ENCODE measurements around the gene METAP2. TPM values are rescaled to one million over a fixed set of nuclear protein-coding genes. Genes with fewer than 3 reads are reported as not detected.
"Not testable (repeated sequence)": the region's sequence is repeated elsewhere in the genome, so short reads cannot be mapped to it uniquely, and the experiment has no call there.

The METAP2 gene
- total RNA-seq, 1 experiment from 2014 or later = 112 TPM

- Mint-ChIP-seq H3K4me1 (peaks cover 13% of the 10 kb centered on the region), H3K27ac (no peak overlapping the region), H3K9me3 (peaks cover 4% of the 10 kb centered on the region), H3K4me3 (no peak overlapping the region), H3K36me3 (no peaks in the 10 kb centered on the region), H3K27me3 (ENCODE audit: low read depth) (peaks cover 4% of the 10 kb centered on the region; the same call in 1 of the 2 replicates)
- DNase-seq (ENCODE audit: low spot score) = no peak
- CTCF ChIA-PET = no interaction called here
- POLR2A ChIA-PET = no interaction called here
- ATAC-seq = no peak
- TF ChIP-seq NR2C2 (CRISPR knock-in tag; IDR thresholded peaks at IDR 0.05) = no peak
- no peak for TF ChIP-seq ETV6 (CRISPR knock-in tag; IDR thresholded peaks at IDR 0.05)
- no peak for TF ChIP-seq FOXJ3 (CRISPR knock-in tag; IDR thresholded peaks at IDR 0.05; ENCODE audit: borderline replicate concordance)
- no peak for TF ChIP-seq SOX15 (CRISPR knock-in tag; IDR thresholded peaks at IDR 0.05)
- TF ChIP-seq MXD4 (CRISPR knock-in tag; IDR thresholded peaks at IDR 0.05; ENCODE audit: borderline replicate concordance) = no peak
- TF ChIP-seq, protein P1, sequence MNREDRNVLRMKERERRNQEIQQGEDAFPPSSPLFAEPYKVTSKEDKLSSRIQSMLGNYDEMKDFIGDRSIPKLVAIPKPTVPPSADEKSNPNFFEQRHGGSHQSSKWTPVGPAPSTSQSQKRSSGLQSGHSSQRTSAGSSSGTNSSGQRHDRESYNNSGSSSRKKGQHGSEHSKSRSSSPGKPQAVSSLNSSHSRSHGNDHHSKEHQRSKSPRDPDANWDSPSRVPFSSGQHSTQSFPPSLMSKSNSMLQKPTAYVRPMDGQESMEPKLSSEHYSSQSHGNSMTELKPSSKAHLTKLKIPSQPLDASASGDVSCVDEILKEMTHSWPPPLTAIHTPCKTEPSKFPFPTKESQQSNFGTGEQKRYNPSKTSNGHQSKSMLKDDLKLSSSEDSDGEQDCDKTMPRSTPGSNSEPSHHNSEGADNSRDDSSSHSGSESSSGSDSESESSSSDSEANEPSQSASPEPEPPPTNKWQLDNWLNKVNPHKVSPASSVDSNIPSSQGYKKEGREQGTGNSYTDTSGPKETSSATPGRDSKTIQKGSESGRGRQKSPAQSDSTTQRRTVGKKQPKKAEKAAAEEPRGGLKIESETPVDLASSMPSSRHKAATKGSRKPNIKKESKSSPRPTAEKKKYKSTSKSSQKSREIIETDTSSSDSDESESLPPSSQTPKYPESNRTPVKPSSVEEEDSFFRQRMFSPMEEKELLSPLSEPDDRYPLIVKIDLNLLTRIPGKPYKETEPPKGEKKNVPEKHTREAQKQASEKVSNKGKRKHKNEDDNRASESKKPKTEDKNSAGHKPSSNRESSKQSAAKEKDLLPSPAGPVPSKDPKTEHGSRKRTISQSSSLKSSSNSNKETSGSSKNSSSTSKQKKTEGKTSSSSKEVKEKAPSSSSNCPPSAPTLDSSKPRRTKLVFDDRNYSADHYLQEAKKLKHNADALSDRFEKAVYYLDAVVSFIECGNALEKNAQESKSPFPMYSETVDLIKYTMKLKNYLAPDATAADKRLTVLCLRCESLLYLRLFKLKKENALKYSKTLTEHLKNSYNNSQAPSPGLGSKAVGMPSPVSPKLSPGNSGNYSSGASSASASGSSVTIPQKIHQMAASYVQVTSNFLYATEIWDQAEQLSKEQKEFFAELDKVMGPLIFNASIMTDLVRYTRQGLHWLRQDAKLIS (CRISPR knock-in tag; IDR thresholded peaks at IDR 0.05; ENCODE audit: borderline replicate concordance) = no peak
- TF ChIP-seq NFYB (CRISPR knock-in tag; conservative IDR thresholded peaks at IDR 0.05; ENCODE audit: low read depth) = no peak
Measured at GRCh38 chr12:95440401-95440800, 33.6 kb upstream of the METAP2 start.

- DNase-seq (ENCODE audit: low spot score) = no peak
- Mint-ChIP-seq H3K27ac (no peak overlapping the region), H3K4me1 (peaks cover 24% of the 10 kb centered on the region), H3K36me3 (no peaks in the 10 kb centered on the region), H3K27me3 (ENCODE audit: low read depth) (peaks cover 13% of the 10 kb centered on the region), H3K9me3 (peaks cover 9% of the 10 kb centered on the region), H3K4me3 (no peak overlapping the region)
- ChIA-PET POLR2A (interaction anchor here (1.4 kb wide), 1 partner anchor 30 kb away, joined by 3 read pairs; no protein-coding TSS in a partner anchor), CTCF (interaction anchor here (0.9 kb wide), 1 partner anchor 58 kb away, joined by 3 read pairs; no protein-coding TSS in a partner anchor)
- ATAC-seq = peak; percentile 28
- TF ChIP-seq ETV6 (CRISPR knock-in tag; IDR thresholded peaks at IDR 0.05) = no peak
- TF ChIP-seq CREB1 (CRISPR knock-in tag; IDR thresholded peaks at IDR 0.05) = no peak
- no peak for TF ChIP-seq NFATC4 (CRISPR knock-in tag; IDR thresholded peaks at IDR 0.05)
- TF ChIP-seq, protein P2, sequence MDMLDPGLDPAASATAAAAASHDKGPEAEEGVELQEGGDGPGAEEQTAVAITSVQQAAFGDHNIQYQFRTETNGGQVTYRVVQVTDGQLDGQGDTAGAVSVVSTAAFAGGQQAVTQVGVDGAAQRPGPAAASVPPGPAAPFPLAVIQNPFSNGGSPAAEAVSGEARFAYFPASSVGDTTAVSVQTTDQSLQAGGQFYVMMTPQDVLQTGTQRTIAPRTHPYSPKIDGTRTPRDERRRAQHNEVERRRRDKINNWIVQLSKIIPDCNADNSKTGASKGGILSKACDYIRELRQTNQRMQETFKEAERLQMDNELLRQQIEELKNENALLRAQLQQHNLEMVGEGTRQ (CRISPR knock-in tag; IDR thresholded peaks at IDR 0.05) = no peak
- no peak for TF ChIP-seq PRRX2 (CRISPR knock-in tag; IDR thresholded peaks at IDR 0.05)
- TF ChIP-seq OVOL2 (CRISPR knock-in tag; IDR thresholded peaks at IDR 0.05; ENCODE audit: borderline replicate concordance) = no peak
- no peak for TF ChIP-seq SOX15 (CRISPR knock-in tag; IDR thresholded peaks at IDR 0.05)
- TF ChIP-seq, protein P3, sequence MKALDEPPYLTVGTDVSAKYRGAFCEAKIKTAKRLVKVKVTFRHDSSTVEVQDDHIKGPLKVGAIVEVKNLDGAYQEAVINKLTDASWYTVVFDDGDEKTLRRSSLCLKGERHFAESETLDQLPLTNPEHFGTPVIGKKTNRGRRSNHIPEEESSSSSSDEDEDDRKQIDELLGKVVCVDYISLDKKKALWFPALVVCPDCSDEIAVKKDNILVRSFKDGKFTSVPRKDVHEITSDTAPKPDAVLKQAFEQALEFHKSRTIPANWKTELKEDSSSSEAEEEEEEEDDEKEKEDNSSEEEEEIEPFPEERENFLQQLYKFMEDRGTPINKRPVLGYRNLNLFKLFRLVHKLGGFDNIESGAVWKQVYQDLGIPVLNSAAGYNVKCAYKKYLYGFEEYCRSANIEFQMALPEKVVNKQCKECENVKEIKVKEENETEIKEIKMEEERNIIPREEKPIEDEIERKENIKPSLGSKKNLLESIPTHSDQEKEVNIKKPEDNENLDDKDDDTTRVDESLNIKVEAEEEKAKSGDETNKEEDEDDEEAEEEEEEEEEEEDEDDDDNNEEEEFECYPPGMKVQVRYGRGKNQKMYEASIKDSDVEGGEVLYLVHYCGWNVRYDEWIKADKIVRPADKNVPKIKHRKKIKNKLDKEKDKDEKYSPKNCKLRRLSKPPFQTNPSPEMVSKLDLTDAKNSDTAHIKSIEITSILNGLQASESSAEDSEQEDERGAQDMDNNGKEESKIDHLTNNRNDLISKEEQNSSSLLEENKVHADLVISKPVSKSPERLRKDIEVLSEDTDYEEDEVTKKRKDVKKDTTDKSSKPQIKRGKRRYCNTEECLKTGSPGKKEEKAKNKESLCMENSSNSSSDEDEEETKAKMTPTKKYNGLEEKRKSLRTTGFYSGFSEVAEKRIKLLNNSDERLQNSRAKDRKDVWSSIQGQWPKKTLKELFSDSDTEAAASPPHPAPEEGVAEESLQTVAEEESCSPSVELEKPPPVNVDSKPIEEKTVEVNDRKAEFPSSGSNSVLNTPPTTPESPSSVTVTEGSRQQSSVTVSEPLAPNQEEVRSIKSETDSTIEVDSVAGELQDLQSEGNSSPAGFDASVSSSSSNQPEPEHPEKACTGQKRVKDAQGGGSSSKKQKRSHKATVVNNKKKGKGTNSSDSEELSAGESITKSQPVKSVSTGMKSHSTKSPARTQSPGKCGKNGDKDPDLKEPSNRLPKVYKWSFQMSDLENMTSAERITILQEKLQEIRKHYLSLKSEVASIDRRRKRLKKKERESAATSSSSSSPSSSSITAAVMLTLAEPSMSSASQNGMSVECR (CRISPR knock-in tag; IDR thresholded peaks at IDR 0.05; ENCODE audit: borderline replicate concordance) = no peak
- TF ChIP-seq, protein P4, sequence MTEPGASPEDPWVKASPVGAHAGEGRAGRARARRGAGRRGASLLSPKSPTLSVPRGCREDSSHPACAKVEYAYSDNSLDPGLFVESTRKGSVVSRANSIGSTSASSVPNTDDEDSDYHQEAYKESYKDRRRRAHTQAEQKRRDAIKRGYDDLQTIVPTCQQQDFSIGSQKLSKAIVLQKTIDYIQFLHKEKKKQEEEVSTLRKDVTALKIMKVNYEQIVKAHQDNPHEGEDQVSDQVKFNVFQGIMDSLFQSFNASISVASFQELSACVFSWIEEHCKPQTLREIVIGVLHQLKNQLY (CRISPR knock-in tag; IDR thresholded peaks at IDR 0.05) = no peak
Measured at GRCh38 chr12:95443459-95443858, 30.5 kb upstream of the METAP2 start.

- H3K9me3 Mint-ChIP-seq; H3K36me3 Mint-ChIP-seq; POLR2A ChIA-PET; H3K4me3 Mint-ChIP-seq; CTCF ChIA-PET; DNase-seq (ENCODE audit: low spot score); ATAC-seq; H3K27ac Mint-ChIP-seq: not testable (repeated sequence)
- peaks cover 24% of the 10 kb centered on the region for H3K4me1 Mint-ChIP-seq
- peaks cover 13% of the 10 kb centered on the region for H3K27me3 Mint-ChIP-seq (ENCODE audit: low read depth)
Measured at GRCh38 chr12:95445099-95445498, 28.9 kb upstream of the METAP2 start.

Data from WTC11 (cell line).